Renal pelvis (tissue), 12 donors: ENCODE results near the gene PHF1. TPM values are rescaled to one million over a fixed set of nuclear protein-coding genes. Genes with fewer than 3 reads are reported as not detected.
"Not testable (repeated sequence)": the region's sequence is repeated elsewhere in the genome, so short reads cannot be mapped to it uniquely, and the experiment has no call there.

Experiments used
- DNase-seq: peaks from one replicate; pipeline ENCODE4 v3.0.0-alpha.2; 2013
- long read RNA-seq, 16 experiments: transcript quantifications; one replicate each; lab custom pipeline, GENCODE V29; 2026
- polyA plus RNA-seq, 3 donors: library from polyadenylated mRNA; unstranded; fragments of 120-200 nt; gene quantifications; one replicate each; pipeline ENCODE4 v1.2.1, GENCODE V29; 2013; ENCODE audit not compliant: insufficient read length in 3 of 3

Gene PHF1
- polyA plus RNA-seq = 10 to 100 TPM; 68.7 to 82.5 (median 74.8) TPM
- long read RNA-seq, donor 1, partial matches to known transcripts = 485 of 661 reads
- long read RNA-seq, donor 1, other reads (novel, unspliced or antisense) = 172 of 661 reads
- long read RNA-seq, donor 2, partial matches to known transcripts = 0 of 4 reads
- long read RNA-seq, donor 2, other reads (novel, unspliced or antisense) = 0 of 4 reads
- long read RNA-seq, donor 3, partial matches to known transcripts = 0 of 5 reads
- long read RNA-seq, donor 3, other reads (novel, unspliced or antisense) = 0 of 5 reads
- long read RNA-seq, donor 4, partial matches to known transcripts = 0 of 11 reads
- long read RNA-seq, donor 4, other reads (novel, unspliced or antisense) = 0 of 11 reads
- long read RNA-seq, donor 5, partial matches to known transcripts = 0 of 3 reads
- long read RNA-seq, donor 5, other reads (novel, unspliced or antisense) = 0 of 3 reads
- long read RNA-seq, donor 6, transcript PHF1-202 (15 exons, 2,330 nt) = major isoform, 5 of 6 reads
- long read RNA-seq, donor 6, partial matches to known transcripts = 0 of 6 reads
- long read RNA-seq, donor 6, other reads (novel, unspliced or antisense) = 0 of 6 reads
- long read RNA-seq, donor 7, transcript PHF1-202 (15 exons, 2,330 nt) = major isoform, 5 of 16 reads
- long read RNA-seq, donor 7, transcript PHF1-207 (2 exons, 933 nt) = major isoform, 5 of 16 reads
- long read RNA-seq, donor 7, partial matches to known transcripts = 6 of 16 reads
- long read RNA-seq, donor 7, other reads (novel, unspliced or antisense) = 0 of 16 reads
- long read RNA-seq, donor 8, partial matches to known transcripts = 0 of 1 reads
- long read RNA-seq, donor 8, other reads (novel, unspliced or antisense) = 0 of 1 reads
- long read RNA-seq, donor 9, partial matches to known transcripts = 0 of 5 reads
- long read RNA-seq, donor 9, other reads (novel, unspliced or antisense) = 0 of 5 reads
- long read RNA-seq, donor 10, partial matches to known transcripts = 0 of 8 reads
- long read RNA-seq, donor 10, other reads (novel, unspliced or antisense) = 0 of 8 reads
- long read RNA-seq, donor 11, partial matches to known transcripts = 6 of 10 reads
- long read RNA-seq, donor 11, other reads (novel, unspliced or antisense) = 0 of 10 reads
- long read RNA-seq, donor 12, transcript PHF1-202 (15 exons, 2,330 nt) = major isoform, 5 of 5 reads
- long read RNA-seq, donor 12, partial matches to known transcripts = 0 of 5 reads
- long read RNA-seq, donor 12, other reads (novel, unspliced or antisense) = 0 of 5 reads
- long read RNA-seq, donor 13, partial matches to known transcripts = 0 of 4 reads
- long read RNA-seq, donor 13, other reads (novel, unspliced or antisense) = 0 of 4 reads
- long read RNA-seq, donor 14, partial matches to known transcripts = 0 of 9 reads
- long read RNA-seq, donor 14, other reads (novel, unspliced or antisense) = 0 of 9 reads
- long read RNA-seq, donor 15, partial matches to known transcripts = 0 of 11 reads
- long read RNA-seq, donor 15, other reads (novel, unspliced or antisense) = 0 of 11 reads
- long read RNA-seq, donor 16, partial matches to known transcripts = 0 of 9 reads
- long read RNA-seq, donor 16, other reads (novel, unspliced or antisense) = 0 of 9 reads

DNA sequence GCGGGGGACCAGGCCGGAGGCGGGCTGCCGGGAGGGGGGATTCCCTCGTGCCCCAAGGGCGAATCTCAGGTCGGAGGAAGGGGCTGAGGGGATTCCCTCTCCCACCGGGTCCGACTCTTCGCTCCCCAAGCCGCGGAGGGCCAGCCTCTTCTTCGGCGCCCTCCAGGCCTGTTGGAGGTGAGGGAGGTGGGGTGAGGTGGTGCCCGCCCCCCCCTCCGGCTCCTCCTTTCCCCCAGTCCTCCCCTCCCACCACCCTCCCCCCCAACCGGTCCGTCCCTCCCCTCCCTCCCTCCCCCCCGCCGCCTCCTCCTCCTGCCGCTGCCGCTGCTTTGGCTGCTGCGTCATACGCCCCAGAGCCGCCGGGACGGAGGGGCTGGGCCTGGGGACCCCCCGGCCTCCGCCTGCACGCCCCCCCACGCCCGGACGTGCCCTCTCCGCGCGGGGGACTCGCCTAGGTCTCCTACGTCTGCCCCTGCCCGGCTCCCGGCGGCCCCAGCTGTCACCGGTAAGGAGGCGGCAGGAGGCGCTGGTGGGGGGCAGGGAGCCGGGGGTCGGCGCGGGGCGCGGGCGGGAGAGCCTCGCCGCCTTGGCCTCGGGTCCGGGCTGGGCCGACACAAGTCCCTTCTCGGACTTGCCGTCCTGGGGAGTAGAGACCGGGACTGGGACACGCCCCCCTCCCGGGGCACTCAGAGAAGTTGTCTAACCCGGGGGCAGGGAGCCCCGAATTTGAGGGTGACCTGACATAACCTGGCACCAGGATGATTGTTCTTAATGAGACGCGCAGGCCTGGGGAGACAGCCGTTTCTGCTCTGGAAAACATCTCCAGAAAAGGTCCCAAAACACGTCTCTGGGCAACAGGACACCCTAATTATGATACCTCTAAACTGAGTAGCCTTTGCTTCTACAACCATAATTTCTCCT lies at the start of gene PHF1:
PHF1 (plus strand) TSS at position 304 of the 921 bp plus-strand sequence. CDS start 1,250 bp downstream, outside the sequence.
- DNase-seq = no peak

DNA sequence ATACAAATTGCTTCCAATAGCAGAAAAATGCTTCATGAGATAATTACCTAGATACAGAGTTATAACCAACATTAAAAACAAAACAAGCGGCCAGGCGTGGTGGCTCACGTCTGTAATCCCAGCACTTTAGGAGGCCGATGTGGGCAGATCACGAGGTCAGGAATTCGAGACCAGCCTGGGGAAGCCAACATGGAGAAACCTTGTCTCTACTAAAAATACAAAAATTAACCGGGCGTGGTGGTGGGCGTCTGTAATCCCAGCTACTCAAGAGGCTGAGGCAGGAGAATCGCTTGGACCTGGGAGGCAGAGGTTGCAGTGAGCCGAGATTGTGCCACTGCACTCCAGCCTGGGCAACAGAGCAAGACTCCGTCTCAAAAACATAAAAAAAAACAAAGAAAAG lies 47.3 kb upstream of the PHF1 start:
- not testable (repeated sequence) for DNase-seq

GRCh38 chr6:33364475-33365205 lies 46.2 kb upstream of the PHF1 start:
- DNase-seq = peak; percentile 78

- not testable (repeated sequence) for DNase-seq
These were observed 45.4 kb upstream of the PHF1 start for GRCh38 chr6:33365206-33365971.

GRCh38 chr6:33367009-33367714 lies 43.7 kb upstream of the PHF1 start:
- DNase-seq = no peak

DNA sequence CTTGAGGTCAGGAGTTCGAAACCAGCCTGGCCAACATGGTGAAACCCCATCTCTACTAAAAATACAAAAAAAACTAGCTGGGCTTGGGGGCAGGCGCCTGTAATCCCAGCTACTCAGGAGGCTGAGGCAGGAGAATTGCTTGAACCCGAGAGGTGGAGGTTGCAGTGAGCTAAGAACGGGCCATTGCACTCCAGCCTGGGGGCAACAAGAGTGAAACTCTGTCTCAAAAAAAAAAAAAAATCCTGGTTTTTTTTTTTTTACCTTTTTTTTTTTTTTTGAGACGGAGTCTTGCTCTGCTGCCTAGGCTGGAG lies 43.1 kb upstream of the PHF1 start:
- not testable (repeated sequence) for DNase-seq

- not testable (repeated sequence) for DNase-seq
These were observed 38.9 kb upstream of the PHF1 start for GRCh38 chr6:33371901-33372300.

- peak; percentile 59 for DNase-seq
These were observed 38.2 kb upstream of the PHF1 start for GRCh38 chr6:33372526-33373123.

GRCh38 chr6:33373960-33374910 lies 36.6 kb upstream of the PHF1 start:
- DNase-seq = no peak

- peak; percentile 38 for DNase-seq
These were observed 35.6 kb upstream of the PHF1 start for GRCh38 chr6:33375143-33375671.

- no peak for DNase-seq
These were observed 33.6 kb upstream of the PHF1 start for GRCh38 chr6:33377171-33377570.

- not testable (repeated sequence) for DNase-seq
These were observed 31.6 kb upstream of the PHF1 start for GRCh38 chr6:33379184-33379583.

- DNase-seq = no peak
These were observed 30.4 kb upstream of the PHF1 start for GRCh38 chr6:33380272-33380981.

DNA sequence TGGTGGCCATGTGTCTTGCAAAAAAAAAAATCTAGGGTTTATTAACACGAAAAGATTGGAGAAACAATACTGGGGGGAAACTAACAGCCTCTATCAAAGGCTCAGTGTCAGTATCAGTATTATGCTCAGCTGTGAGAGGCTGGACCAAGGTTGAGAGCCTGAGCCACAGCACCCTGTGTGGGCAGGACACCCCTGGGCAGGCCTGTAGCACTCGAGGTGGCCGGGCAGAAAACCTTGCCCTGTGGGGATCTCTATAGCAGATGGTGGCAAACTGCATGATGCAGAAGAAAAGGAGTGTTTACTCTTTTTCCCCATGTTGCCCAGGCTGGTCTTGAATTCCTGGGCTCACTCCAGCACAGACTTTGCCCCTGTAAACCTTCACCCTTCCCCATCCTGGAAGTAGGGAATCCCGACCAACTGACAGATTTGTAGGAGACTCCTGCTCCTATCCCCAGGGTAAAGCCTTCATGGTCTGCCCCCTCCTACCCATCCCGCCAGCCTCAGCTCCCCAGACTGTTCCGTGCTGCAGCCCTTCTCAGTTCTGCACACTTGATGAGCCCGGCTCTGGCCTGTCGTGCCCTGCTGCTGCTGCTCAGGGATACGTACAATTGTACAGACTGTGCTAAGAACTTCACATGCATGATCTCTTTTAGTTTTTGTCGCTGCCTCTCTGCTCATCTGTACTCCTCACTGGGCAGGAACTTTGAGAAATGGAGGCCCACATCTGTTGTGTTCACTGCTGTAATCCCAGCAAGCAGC lies 27.2 kb upstream of the PHF1 start:
- DNase-seq = no peak
